WERI-Rb-1 (cell line): Measurements from ENCODE around the gene PERM1.
A peak's percentile ranks its signal among the peaks of the same experiment; 100 is the strongest.
"Not testable (repeated sequence)": the region's sequence is repeated elsewhere in the genome, so short reads cannot be mapped to it uniquely, and the experiment has no call there.

Source experiments
- DNase-seq: peaks from one replicate; pipeline ENCODE4 v3.0.0-alpha.2; 2020
- H3K27ac ChIP-seq: fragments of 250-450 bp; sonication (Bioruptor Pico); 2 replicates; pipeline ENCODE4 v1.5.1; 2020; ENCODE audit warnings: mild to moderate bottlenecking, moderate library complexity
- H3K27me3 ChIP-seq: fragments of 250-450 bp; sonication (Bioruptor Pico); 2 replicates; pipeline ENCODE4 v1.5.1; 2021; ENCODE audit warnings: mild to moderate bottlenecking, low read depth, moderate library complexity; ENCODE audit not compliant: insufficient read depth, severe bottlenecking
- H3K36me3 ChIP-seq: fragments of 250-450 bp; sonication (Bioruptor Pico); 2 replicates; pipeline ENCODE4 v1.5.1; 2020; ENCODE audit warnings: mild to moderate bottlenecking, moderate library complexity
- H3K4me3 ChIP-seq: 2 replicates; pipeline ENCODE4 v1.5.1; 2011; ENCODE audit warnings: low read depth, mild to moderate bottlenecking, control low read depth, low read length
- H3K9me3 ChIP-seq: fragments of 250-450 bp; sonication (Bioruptor Pico); 2 replicates; pipeline ENCODE4 v1.5.1; 2021; ENCODE audit warnings: mild to moderate bottlenecking, moderate library complexity; ENCODE audit not compliant: severe bottlenecking
- CTCF ChIP-seq: IDR thresholded peaks from 2 replicates; pipeline ENCODE4 v1.5.1; 2011; ENCODE audit warnings: low read depth, mild to moderate bottlenecking, control low read depth, inconsistent platforms, low read length

The PERM1 gene

GRCh38 chr1:979744-980072 lies 2.2 kb downstream of the PERM1 start:
- Histone ChIP-seq H3K27ac (no peak overlapping the region), H3K9me3 (no peaks in the 10 kb centered on the region), H3K36me3 (no peaks in the 10 kb centered on the region), H3K27me3 (no peaks in the 10 kb centered on the region), H3K4me3 (no peak overlapping the region)
- TF ChIP-seq CTCF, result no peak
- DNase-seq, result no peak

DNA sequence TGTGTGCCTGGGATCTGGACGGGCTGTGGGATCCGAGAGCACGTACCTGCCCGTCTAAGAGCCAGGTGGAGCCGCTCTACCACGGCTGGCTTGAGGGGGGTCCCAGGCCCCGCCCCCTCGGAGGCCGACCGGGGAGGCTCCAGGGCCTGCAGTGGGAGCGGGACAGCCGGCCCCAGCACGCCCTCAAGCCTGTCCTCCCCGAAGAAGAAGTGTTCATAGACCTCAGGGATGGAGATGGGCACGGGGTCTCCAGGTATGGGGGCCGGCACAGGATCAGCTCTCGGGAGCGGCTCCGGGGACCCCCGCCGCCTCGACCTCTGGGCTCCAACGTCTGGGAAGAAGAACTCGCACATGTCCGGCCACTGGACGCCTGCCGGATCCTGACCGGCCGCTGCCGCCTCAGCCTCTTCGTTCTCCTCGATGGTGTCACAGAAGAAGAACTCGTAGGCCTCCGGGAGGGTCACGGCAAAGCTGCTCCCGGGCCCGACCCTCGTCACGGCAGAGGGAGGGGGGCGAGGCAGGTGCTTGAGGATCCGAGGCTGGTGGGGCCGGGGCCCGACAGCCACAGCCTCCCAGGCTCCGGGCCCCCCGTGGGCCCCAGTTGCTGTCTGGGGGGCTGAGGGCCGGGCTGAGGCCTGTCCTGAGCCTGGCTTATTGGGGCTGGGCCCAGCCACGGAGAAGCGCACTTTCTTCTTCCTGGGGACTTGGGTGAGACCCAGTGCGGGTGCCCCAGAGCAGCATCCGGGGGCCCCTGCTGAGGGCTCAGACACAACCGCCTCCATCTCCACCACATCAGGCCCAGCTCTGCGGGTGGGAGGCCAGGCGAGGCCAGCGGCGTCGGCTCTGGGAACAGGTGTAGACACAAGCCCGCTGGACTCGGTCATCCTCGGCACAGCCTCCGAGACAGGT lies 2.8 kb downstream of the PERM1 start:
- H3K27ac ChIP-seq, result no peak overlapping the region
- H3K36me3 ChIP-seq, result no peaks in the 10 kb centered on the region
- H3K4me3 ChIP-seq, result no peak overlapping the region
- H3K9me3 ChIP-seq, result no peaks in the 10 kb centered on the region
- TF ChIP-seq CTCF, result no peak
- H3K27me3 ChIP-seq, result no peaks in the 10 kb centered on the region
- no peak for DNase-seq

- no peaks in the 10 kb centered on the region for H3K27me3 ChIP-seq
- H3K9me3 ChIP-seq, result no peaks in the 10 kb centered on the region
- no peak for DNase-seq
- H3K36me3 ChIP-seq, result no peaks in the 10 kb centered on the region
- H3K27ac ChIP-seq, result no peak overlapping the region
- TF ChIP-seq CTCF, result no peak
- H3K4me3 ChIP-seq, result no peak overlapping the region
Measured at GRCh38 chr1:978069-978834, 3.6 kb downstream of the PERM1 start.

DNA sequence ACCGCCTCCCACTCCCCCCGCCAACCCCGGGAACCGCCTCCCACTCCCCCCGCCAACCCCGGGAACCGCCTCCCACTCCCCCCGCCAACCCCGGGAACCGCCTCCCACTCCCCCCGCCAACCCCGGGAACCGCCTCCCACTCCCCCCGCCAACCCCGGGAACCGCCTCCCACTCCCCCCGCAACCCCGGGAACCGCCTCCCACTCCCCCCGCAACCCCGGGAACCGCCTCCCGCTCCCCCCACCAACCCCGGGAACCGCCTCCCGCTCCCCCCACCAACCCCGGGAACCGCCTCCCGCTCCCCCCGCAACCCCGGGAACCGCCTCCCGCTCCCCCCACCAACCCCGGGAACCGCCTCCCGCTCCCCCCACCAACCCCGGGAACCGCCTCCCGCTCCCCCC lies 5.1 kb downstream of the PERM1 start:
- H3K36me3 ChIP-seq, H3K4me3 ChIP-seq, H3K9me3 ChIP-seq, DNase-seq, H3K27ac ChIP-seq, H3K27me3 ChIP-seq: not testable (repeated sequence)

DNA sequence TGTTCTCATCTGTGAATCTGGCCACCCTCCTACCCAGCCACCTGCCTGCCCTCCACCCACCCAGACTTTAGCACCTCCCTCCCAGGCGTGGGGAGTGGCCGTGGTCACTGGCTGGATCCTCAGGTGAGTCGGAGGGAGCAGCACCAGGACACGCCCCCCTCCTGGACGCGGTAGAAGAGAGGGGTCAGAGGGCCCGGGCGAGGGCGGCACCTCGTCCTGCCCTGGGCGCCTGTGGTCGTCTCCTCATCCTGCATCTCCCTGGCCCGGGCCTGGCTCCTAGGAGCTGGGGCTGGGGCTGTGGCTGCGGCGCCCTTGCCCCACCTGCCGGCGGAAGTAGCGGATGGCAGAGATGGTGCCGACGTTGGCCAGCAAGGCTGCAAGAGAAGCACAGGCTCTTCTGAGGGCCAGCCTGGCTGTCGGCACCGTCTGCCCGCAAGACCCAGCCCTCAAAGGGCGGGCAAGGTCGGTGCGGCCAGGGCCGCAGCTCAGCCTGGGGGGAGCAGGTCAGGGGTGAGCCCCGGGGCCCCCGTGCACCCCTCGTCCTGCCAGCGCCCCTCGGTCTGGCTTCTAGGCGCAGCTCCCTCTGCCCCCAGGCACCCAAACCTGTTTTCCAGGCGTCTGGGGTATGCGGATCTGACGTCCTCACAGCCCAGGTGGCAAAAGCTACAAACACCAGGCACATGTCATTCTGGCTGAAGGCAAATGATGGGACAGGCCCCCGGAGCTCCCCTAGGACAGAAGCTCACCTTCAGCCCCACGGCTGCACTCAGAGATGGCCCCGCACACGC lies 5.8 kb downstream of the PERM1 start:
- TF ChIP-seq CTCF, result peak; percentile 36; the same call in 1 of the 2 replicates
- DNase-seq, result peak; percentile 53
- Histone ChIP-seq H3K27me3 (no peaks in the 10 kb centered on the region), H3K27ac (peak overlapping the region; percentile 19; the same call in 1 of the 2 replicates), H3K9me3 (no peaks in the 10 kb centered on the region), H3K36me3 (no peaks in the 10 kb centered on the region), H3K4me3 (peak overlapping the region; percentile 23)

- H3K9me3 ChIP-seq, result no peaks in the 10 kb centered on the region
- H3K27ac ChIP-seq, result no peak overlapping the region
- no peaks in the 10 kb centered on the region for H3K27me3 ChIP-seq
- TF ChIP-seq CTCF, result no peak
- H3K4me3 ChIP-seq, result no peak overlapping the region
- DNase-seq, result no peak
- no peaks in the 10 kb centered on the region for H3K36me3 ChIP-seq
Measured at GRCh38 chr1:975365-975764, 6.5 kb downstream of the PERM1 start.
